ENCODE results near the gene TOM1. TPM values are rescaled to one million over a fixed set of nuclear protein-coding genes. Genes with fewer than 3 reads are reported as not detected.

TOM1 gene
- total and polyA plus RNA-seq, 2 of the 13 experiments (the other 11 are each of a cell fraction or from before 2014, with no cell fraction given), result 30.8 to 87.3 TPM

- TF ChIP-seq PLSCR1 (CRISPR knock-in tag; IDR thresholded peaks at IDR 0.05; ENCODE audit: borderline replicate concordance), result no peak; the same call in 1 of the 2 replicates
- peak; percentile 87; the same call in 1 of the 2 replicates for TF ChIP-seq KLF11 (CRISPR knock-in tag; IDR thresholded peaks at IDR 0.05)
- TF ChIP-seq ZNF234 (CRISPR knock-in tag; conservative IDR thresholded peaks at IDR 0.05), result 0 out of 2 replicates have a peak, but pooled peaks have one; percentile 20
- TF ChIP-seq CENPX (CRISPR knock-in tag; IDR thresholded peaks at IDR 0.05), result no peak
- 0 out of 2 replicates have a peak, but pooled peaks have one; percentile 15 for TF ChIP-seq ZNF362 (CRISPR knock-in tag; IDR thresholded peaks at IDR 0.05; ENCODE audit: borderline replicate concordance)
- peak; percentile 69; the same call in 1 of the 2 replicates for TF ChIP-seq ZNF703 (CRISPR knock-in tag; IDR thresholded peaks at IDR 0.05; ENCODE audit: borderline replicate concordance)
- no peak for TF ChIP-seq ZFP1 (CRISPR knock-in tag; IDR thresholded peaks at IDR 0.05)
- TF ChIP-seq ZNF274 (CRISPR knock-in tag; IDR thresholded peaks at IDR 0.05), result no peak
- no peak for TF ChIP-seq KMT2A (CRISPR knock-in tag; IDR thresholded peaks at IDR 0.05)
- TF ChIP-seq ZNF605 (CRISPR knock-in tag; IDR thresholded peaks at IDR 0.05), result peak; percentile 52
- peak; percentile 16; the same call in 1 of the 2 replicates for TF ChIP-seq ZNF773 (CRISPR knock-in tag; IDR thresholded peaks at IDR 0.05; ENCODE audit: borderline replicate concordance)
- no peak for TF ChIP-seq NONO (IDR thresholded peaks at IDR 0.05)
- peak; percentile 71 for TF ChIP-seq NONO (CRISPR knock-in tag; conservative IDR thresholded peaks at IDR 0.05)
- peak; percentile 63 for TF ChIP-seq MNT (IDR thresholded peaks at IDR 0.05)
- no peak; the same call in 1 of the 2 replicates for TF ChIP-seq ZNF704 (CRISPR knock-in tag; IDR thresholded peaks at IDR 0.05; ENCODE audit: borderline replicate concordance)
- no peak for TF ChIP-seq NR3C1 (CRISPR knock-in tag; IDR thresholded peaks at IDR 0.05)
- TF ChIP-seq TCF7L2 (IDR thresholded peaks at IDR 0.05; ENCODE audit: low read depth, low read length), result no peak
- TF ChIP-seq SAP130 (CRISPR knock-in tag; IDR thresholded peaks at IDR 0.05; ENCODE audit: low read depth), result peak; percentile 96
- TF ChIP-seq SMAD9 (CRISPR knock-in tag; IDR thresholded peaks at IDR 0.05), result no peak
- no peak for TF ChIP-seq FLYWCH1 (CRISPR knock-in tag; IDR thresholded peaks at IDR 0.05)
- no peak for TF ChIP-seq HDAC6 (IDR thresholded peaks at IDR 0.05; ENCODE audit: low read depth, low read length)
- TF ChIP-seq XBP1 (CRISPR knock-in tag; IDR thresholded peaks at IDR 0.05), result no peak
- TF ChIP-seq TBX2 (CRISPR knock-in tag; IDR thresholded peaks at IDR 0.05; ENCODE audit: borderline replicate concordance), result peak; percentile 74; the same call in 1 of the 2 replicates
- 0 out of 2 replicates have a peak, but pooled peaks have one; percentile 3 for TF ChIP-seq KDM6A (CRISPR knock-in tag; IDR thresholded peaks at IDR 0.05; ENCODE audit: low read depth)
- TF ChIP-seq ZNF772 (CRISPR knock-in tag; IDR thresholded peaks at IDR 0.05), result no peak; the same call in 1 of the 2 replicates
- no peak for TF ChIP-seq ATM (IDR thresholded peaks at IDR 0.05; ENCODE audit: borderline replicate concordance)
These were observed at the start of gene TOM1 (continued) for GRCh38 chr22:35299673-35300499.
